ENCODE results near the gene ASB4.

- TF ChIP-seq, protein P1, sequence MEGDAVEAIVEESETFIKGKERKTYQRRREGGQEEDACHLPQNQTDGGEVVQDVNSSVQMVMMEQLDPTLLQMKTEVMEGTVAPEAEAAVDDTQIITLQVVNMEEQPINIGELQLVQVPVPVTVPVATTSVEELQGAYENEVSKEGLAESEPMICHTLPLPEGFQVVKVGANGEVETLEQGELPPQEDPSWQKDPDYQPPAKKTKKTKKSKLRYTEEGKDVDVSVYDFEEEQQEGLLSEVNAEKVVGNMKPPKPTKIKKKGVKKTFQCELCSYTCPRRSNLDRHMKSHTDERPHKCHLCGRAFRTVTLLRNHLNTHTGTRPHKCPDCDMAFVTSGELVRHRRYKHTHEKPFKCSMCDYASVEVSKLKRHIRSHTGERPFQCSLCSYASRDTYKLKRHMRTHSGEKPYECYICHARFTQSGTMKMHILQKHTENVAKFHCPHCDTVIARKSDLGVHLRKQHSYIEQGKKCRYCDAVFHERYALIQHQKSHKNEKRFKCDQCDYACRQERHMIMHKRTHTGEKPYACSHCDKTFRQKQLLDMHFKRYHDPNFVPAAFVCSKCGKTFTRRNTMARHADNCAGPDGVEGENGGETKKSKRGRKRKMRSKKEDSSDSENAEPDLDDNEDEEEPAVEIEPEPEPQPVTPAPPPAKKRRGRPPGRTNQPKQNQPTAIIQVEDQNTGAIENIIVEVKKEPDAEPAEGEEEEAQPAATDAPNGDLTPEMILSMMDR (conservative IDR thresholded peaks at IDR 0.05), result no peak
- no peak for TF ChIP-seq ZFX (IDR thresholded peaks at IDR 0.05)
These were observed 103.3 kb downstream of the ASB4 start for GRCh38 chr7:95589031-95589430.

Data from C4-2B (cell line).